Endothelial cell of umbilical vein (primary cell): ENCODE results near the gene CNTNAP2. TPM values are rescaled to one million over a fixed set of nuclear protein-coding genes. Genes with fewer than 3 reads are reported as not detected.

ENCODE experiments used
- BruUV-seq: library from RNA; stranded (reverse); fragments of 400-500 nt; replicated peaks from 2 replicates; lab custom pipeline; 2021; lab: Mats Ljungman, UMichigan
- CTCF ChIA-PET: fragments of 300-600, 350-600 bp; sonication (Branson Sonifier 250); formaldehyde crosslinking; loops from one replicate; lab custom pipeline; 2021; ENCODE audit warnings: antibody characterized with exemption, inconsistent platforms; lab: Charles Lee
- POLR2A ChIA-PET: fragments of 300-600, 350-600 bp; sonication (Branson Sonifier 250); formaldehyde crosslinking; loops from one replicate; lab custom pipeline; 2021; ENCODE audit warnings: antibody characterized with exemption, inconsistent platforms; lab: Charles Lee
- DNase-seq: peaks from one replicate; pipeline ENCODE4 v3.0.0-alpha.2; 2011; ENCODE audit warnings: low read depth, low spot score
- FAIRE-seq: peaks from 2 replicates; lab custom pipeline; 2011; peaks lifted over from hg19 to GRCh38; lab: Jason Lieb, UNC
- H2AFZ ChIP-seq: 2 replicates; pipeline ENCODE4 v1.6.0; 2012; ENCODE audit warnings: low read depth, low read length, control low read depth, inconsistent platforms
- H3K27ac ChIP-seq: 2 replicates; pipeline ENCODE4 v1.5.1; 2011; ENCODE audit warnings: low read depth, mild to moderate bottlenecking, control low read depth, low read length, moderate library complexity; ENCODE audit not compliant: insufficient read depth
- H3K27me3 ChIP-seq, 2 experiments: 2 replicates each; pipeline versions ENCODE4 v1.6.0 to v1.6.1; 2011; ENCODE audit warnings: low read length in 2 of 2, mixed read lengths in 1 of 2; ENCODE audit not compliant: control insufficient read depth in 2 of 2, insufficient read depth in 2 of 2
- H3K36me3 ChIP-seq, 2 experiments: 2 replicates in 1 of 2; 3 replicates in 1 of 2; pipeline ENCODE4 v1.5.1; 2011; ENCODE audit warnings: low read length in 2 of 2, mild to moderate bottlenecking in 1 of 2, moderate library complexity in 1 of 2; ENCODE audit not compliant: control insufficient read depth in 2 of 2, insufficient read depth in 2 of 2; ENCODE audit errors: extremely low read depth in 1 of 2
- H3K4me1 ChIP-seq: 3 replicates; pipeline ENCODE4 v1.5.1; 2011; ENCODE audit warnings: mild to moderate bottlenecking, low read length; ENCODE audit not compliant: control insufficient read depth, insufficient read depth; ENCODE audit errors: extremely low read depth
- H3K4me2 ChIP-seq: 2 replicates; pipeline ENCODE4 v1.6.1; 2011; ENCODE audit warnings: low read length, control low read depth, mixed read lengths; ENCODE audit not compliant: insufficient read depth
- H3K4me3 ChIP-seq, 3 experiments: fragments of 200-600 bp in 1 of 3; sonication (generic), shearing (Covaris generic) in 1 of 3; replicated peaks in 1 of 3; 2 replicates each; pipeline ENCODE4 v1.5.1; 2011 to 2016; ENCODE audit warnings: control low read depth in 3 of 3, low read length in 3 of 3, mild to moderate bottlenecking in 2 of 3, inconsistent platforms in 1 of 3, low read depth in 1 of 3, moderate library complexity in 1 of 3; ENCODE audit not compliant: insufficient read depth in 1 of 3
- H3K79me2 ChIP-seq: 2 replicates; pipeline ENCODE4 v1.6.0; 2012; ENCODE audit warnings: low read length, inconsistent platforms; ENCODE audit not compliant: control insufficient read depth, insufficient read depth
- H3K9ac ChIP-seq: replicated peaks from 2 replicates; pipeline ENCODE3; 2011; ENCODE audit warnings: low read length, control low read depth; ENCODE audit not compliant: insufficient read depth; ENCODE audit errors: extremely low read depth
- H3K9me1 ChIP-seq: replicated peaks from 3 replicates; pipeline ENCODE4 v1.6.0; 2011; ENCODE audit warnings: mild to moderate bottlenecking, low read length; ENCODE audit not compliant: control insufficient read depth, insufficient read depth; ENCODE audit errors: extremely low read depth
- H3K9me3 ChIP-seq: replicated peaks from 2 replicates; pipeline ENCODE4 v1.5.1; 2012; ENCODE audit warnings: low read length, inconsistent platforms; ENCODE audit not compliant: control insufficient read depth, insufficient read depth
- H4K20me1 ChIP-seq: replicated peaks from 2 replicates; pipeline ENCODE3; 2011; ENCODE audit warnings: mild to moderate bottlenecking, low read length; ENCODE audit not compliant: control insufficient read depth, insufficient read depth; ENCODE audit errors: extremely low read depth
- EZH2 ChIP-seq: IDR thresholded peaks from 2 replicates; pipeline ENCODE4 v1.6.1; 2012; ENCODE audit warnings: borderline replicate concordance, low read depth, mild to moderate bottlenecking, moderate library complexity, low read length, inconsistent platforms; ENCODE audit not compliant: severe bottlenecking
- FOS ChIP-seq: IDR thresholded peaks from 2 replicates; pipeline ENCODE4 v1.6.1; 2011; ENCODE audit warnings: mild to moderate bottlenecking, low read length, moderate library complexity, borderline replicate concordance; ENCODE audit not compliant: insufficient read depth
- GATA2 ChIP-seq: IDR thresholded peaks from 2 replicates; pipeline ENCODE4 v1.7.0; 2011; ENCODE audit warnings: low read depth, mild to moderate bottlenecking, moderate library complexity, mixed read lengths, low read length; ENCODE audit not compliant: insufficient read length, insufficient read depth
- JUN ChIP-seq: IDR thresholded peaks from 2 replicates; pipeline ENCODE4 v1.6.1; 2011; ENCODE audit warnings: borderline replicate concordance, low read depth; ENCODE audit not compliant: insufficient read length, insufficient read depth
- MAX ChIP-seq: IDR thresholded peaks from 2 replicates; pipeline ENCODE4 v1.6.1; 2011; ENCODE audit not compliant: insufficient read depth, insufficient read length
- MYC ChIP-seq: IDR thresholded peaks from one replicate; pipeline ENCODE4 v1.6.1; 2011; ENCODE audit warnings: mild to moderate bottlenecking, low read depth, low read length
- POLR2A ChIP-seq: IDR thresholded peaks from 2 replicates; pipeline ENCODE4 v1.6.1; 2012; ENCODE audit warnings: low read depth, mild to moderate bottlenecking, control low read depth, low read length
- POLR2AphosphoS5 ChIP-seq: IDR thresholded peaks from 2 replicates; pipeline ENCODE4 v1.6.1; 2012; ENCODE audit warnings: low read depth, mild to moderate bottlenecking, control low read depth, low read length, moderate library complexity; ENCODE audit not compliant: insufficient read depth
- dilution Hi-C: fragments of 300-500 bp; cut with MboI; formaldehyde crosslinking; loops from one replicate; pipeline ENCODE4 v1.15.0; 2019; ENCODE audit warnings: low sequenced_read_pairs; ENCODE audit not compliant: extremely low pct_ligation_motif_present
- intact Hi-C: fragments of 100-400 bp; cut with micrococcal nuclease; formaldehyde crosslinking; loops from one replicate; pipeline ENCODE4 v1.10.0; 2022
- polyA plus RNA-seq, 4 experiments: library from polyadenylated mRNA; depleted of rRNA in 3 of 4; stranded (reverse) in 3 of 4; unstranded in 1 of 4; fragments of >200 nt; gene quantifications; 2 replicates each; pipeline versions ENCODE4 v1.2.1 to v1.2.3, GENCODE V29; 2011 to 2012; ENCODE audit warnings: missing spikeins in 1 of 4
- total RNA-seq: library from RNA; stranded (reverse); gene quantifications from 2 replicates; pipeline ENCODE4 v1.2.3, GENCODE V29; 2021
- TF ChIP-seq, protein P1 (sequence below), 2 donors: IDR thresholded peaks; 1 replicate in 1 of 2; 2 replicates in 1 of 2; pipeline ENCODE4 v1.5.1; 2011; ENCODE audit warnings: low read length in 2 of 2, mild to moderate bottlenecking in 2 of 2, moderate library complexity in 2 of 2, control low read depth in 1 of 2, inconsistent platforms in 1 of 2, low read depth in 1 of 2; ENCODE audit not compliant: insufficient read depth in 1 of 2; ENCODE audit errors: extremely low read depth in 1 of 2

CNTNAP2 gene
- total and polyA plus RNA-seq, 2 donors (not counting 3 experiments of a cell fraction or from before 2014, with no cell fraction given) = not detected

DNA sequence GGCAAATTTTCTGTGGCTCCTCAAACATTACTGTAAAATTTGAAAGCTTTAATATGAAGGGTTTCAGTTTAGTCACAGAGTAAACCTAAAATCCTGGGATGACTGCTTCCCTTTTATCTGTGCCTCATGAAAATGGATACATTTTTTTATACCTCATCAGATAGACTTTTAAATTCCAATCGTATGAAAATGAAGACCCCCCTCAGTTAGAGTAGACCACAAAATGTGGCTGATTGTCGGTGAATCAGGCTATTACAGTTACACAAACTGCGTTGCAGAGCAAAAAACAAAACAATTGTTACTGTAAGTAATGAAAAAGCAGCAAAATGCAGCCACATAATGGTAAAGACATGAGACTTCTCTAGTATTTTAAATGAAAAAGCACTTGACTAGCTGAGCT lies 296.2 kb downstream of the CNTNAP2 start:
- no peaks in the 10 kb centered on the region for H3K9me1 ChIP-seq
- no peak overlapping the region for H3K4me3 ChIP-seq
- H3K27ac ChIP-seq = no peak overlapping the region
- TF ChIP-seq, protein P1, sequence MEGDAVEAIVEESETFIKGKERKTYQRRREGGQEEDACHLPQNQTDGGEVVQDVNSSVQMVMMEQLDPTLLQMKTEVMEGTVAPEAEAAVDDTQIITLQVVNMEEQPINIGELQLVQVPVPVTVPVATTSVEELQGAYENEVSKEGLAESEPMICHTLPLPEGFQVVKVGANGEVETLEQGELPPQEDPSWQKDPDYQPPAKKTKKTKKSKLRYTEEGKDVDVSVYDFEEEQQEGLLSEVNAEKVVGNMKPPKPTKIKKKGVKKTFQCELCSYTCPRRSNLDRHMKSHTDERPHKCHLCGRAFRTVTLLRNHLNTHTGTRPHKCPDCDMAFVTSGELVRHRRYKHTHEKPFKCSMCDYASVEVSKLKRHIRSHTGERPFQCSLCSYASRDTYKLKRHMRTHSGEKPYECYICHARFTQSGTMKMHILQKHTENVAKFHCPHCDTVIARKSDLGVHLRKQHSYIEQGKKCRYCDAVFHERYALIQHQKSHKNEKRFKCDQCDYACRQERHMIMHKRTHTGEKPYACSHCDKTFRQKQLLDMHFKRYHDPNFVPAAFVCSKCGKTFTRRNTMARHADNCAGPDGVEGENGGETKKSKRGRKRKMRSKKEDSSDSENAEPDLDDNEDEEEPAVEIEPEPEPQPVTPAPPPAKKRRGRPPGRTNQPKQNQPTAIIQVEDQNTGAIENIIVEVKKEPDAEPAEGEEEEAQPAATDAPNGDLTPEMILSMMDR (IDR thresholded peaks at IDR 0.05; ENCODE audit: extremely low read depth in 1 of 2, insufficient read depth in 1 of 2, low read depth in 1 of 2, low read length in 2 of 2) = no peak
- TF ChIP-seq EZH2 = no peak
- no peak for TF ChIP-seq POLR2A
- no peak for TF ChIP-seq JUN
- no peak for TF ChIP-seq MYC
- no peak for TF ChIP-seq MAX
- no peak for TF ChIP-seq POLR2AphosphoS5
- no peak for TF ChIP-seq FOS
- no peak for TF ChIP-seq GATA2
- no peaks in the 10 kb centered on the region for H3K27me3 ChIP-seq
- BruUV-seq = no TSS peak
- H3K4me1 ChIP-seq = no peaks in the 10 kb centered on the region
- intact Hi-C loops = no loop called here
- POLR2A ChIA-PET = no interaction called here
- no peaks in the 10 kb centered on the region for H3K79me2 ChIP-seq
- DNase-seq (no peak), FAIRE-seq (no peak)
- H2AFZ ChIP-seq = no peak overlapping the region
- no peaks in the 10 kb centered on the region for H4K20me1 ChIP-seq
- H3K9ac ChIP-seq = no peak overlapping the region
- CTCF ChIA-PET = interaction anchor here (1.0 kb wide), 1 partner anchor 870 kb away, joined by 3 read pairs; no protein-coding TSS in a partner anchor
- no peak overlapping the region for H3K4me2 ChIP-seq
- peaks cover 2% of the 10 kb centered on the region for H3K9me3 ChIP-seq
- no peaks in the 10 kb centered on the region for H3K36me3 ChIP-seq
- dilution Hi-C loops = no loop called here
